ENCODE data around the gene FRMD4A. TPM values are rescaled to one million over a fixed set of nuclear protein-coding genes. Genes with fewer than 3 reads are reported as not detected.

FRMD4A gene
- total and polyA plus RNA-seq, 2 experiments from 2014 or later = 11.9 to 17.5 TPM

DNA sequence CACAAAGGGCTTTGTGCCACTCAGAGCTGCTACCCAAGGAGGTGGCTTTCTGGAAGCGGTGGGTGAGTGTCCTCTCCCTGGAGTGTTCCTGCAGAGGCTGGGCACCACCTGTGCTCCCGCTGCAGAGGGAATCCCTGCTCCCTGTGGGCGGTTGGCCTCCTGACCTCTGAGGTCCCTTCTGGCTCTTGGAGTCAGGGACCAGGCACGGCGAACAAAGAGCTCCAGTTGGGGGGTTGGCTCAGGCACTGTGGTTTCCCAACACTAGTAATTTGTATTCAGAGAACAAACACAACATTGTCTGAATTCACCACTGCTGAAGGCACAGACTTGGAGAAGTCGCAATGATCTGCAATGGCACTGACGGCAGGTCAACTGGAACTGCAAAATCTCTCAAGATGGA is 415.0 kb downstream of the FRMD4A start:
- Histone ChIP-seq H3K36me3 (ENCODE audit: low read depth) (no peaks in the 10 kb centered on the region), H3K9ac (no peak overlapping the region), H3K4me1 (ENCODE audit: insufficient read depth) (peaks cover 8% of the 10 kb centered on the region), H2AFZ (no peak overlapping the region), H3K9me3 (ENCODE audit: low read depth) (no peaks in the 10 kb centered on the region), H3K27me3 (replicated peaks; ENCODE audit: insufficient read depth) (no peaks in the 10 kb centered on the region), H3K27ac (no peak overlapping the region), H3K4me2 (ENCODE audit: unreplicated experiment) (no peak overlapping the region), H3K4me3 (no peak overlapping the region), H3K9me2 (ENCODE audit: insufficient read depth) (no peaks in the 10 kb centered on the region), H3K79me2 (ENCODE audit: insufficient read depth) (no peaks in the 10 kb centered on the region), H4K20me1 (ENCODE audit: insufficient read depth) (no peaks in the 10 kb centered on the region), H3F3A (ENCODE audit: insufficient read depth) (no peaks in the 10 kb centered on the region)
- 92 to 99% methylated on average over 7 of the region's 7 CpGs for WGBS, 2 experiments (ENCODE audit: low coverage in 1 of 2, low lambda C conversion rate in 2 of 2, missing lambda C conversion rate in 2 of 2)
- TF ChIP-seq EZH2 (IDR thresholded peaks at IDR 0.05; ENCODE audit: insufficient read depth, poor library complexity, severe bottlenecking) (no peak), EZH2phosphoT487 (IDR thresholded peaks at IDR 0.05; ENCODE audit: insufficient read depth, low read depth) (no peak)
- no peak for DNase-seq
- in situ Hi-C loops (cut with MboI) = no loop called here

DNA sequence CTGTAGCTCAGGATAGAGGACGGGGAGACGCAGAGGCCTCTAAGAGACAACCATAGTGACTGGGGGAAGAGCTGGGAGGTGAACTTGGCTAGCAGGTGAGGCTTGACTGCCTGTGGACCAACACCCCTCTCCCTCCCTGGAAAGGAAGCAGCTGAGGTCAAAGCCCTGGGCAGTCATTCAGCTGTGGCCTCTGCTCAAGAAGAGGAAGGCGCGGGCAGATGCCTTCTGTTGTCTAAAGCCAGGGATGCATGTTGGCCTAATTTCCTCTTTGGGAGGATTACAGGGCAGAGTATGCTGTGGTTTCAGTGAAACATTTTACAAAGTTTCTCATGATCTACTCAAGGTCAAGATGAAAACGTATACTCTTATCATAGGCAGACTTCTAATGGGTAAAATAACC is 416.8 kb downstream of the FRMD4A start:
- 84 to 85% methylated on average over 5 of the region's 5 CpGs for WGBS, 2 experiments (ENCODE audit: low coverage in 1 of 2, low lambda C conversion rate in 2 of 2, missing lambda C conversion rate in 2 of 2)

GRCh38 chr10:13911821-13912520 is 418.8 kb downstream of the FRMD4A start:
- H3K4me3 ChIP-seq = no peak overlapping the region
- no peaks in the 10 kb centered on the region for H3K27me3 ChIP-seq (replicated peaks; ENCODE audit: insufficient read depth)
- H3K9ac ChIP-seq = no peak overlapping the region
- H3K9me3 ChIP-seq (ENCODE audit: low read depth) = no peaks in the 10 kb centered on the region
- no peak for TF ChIP-seq EZH2phosphoT487 (IDR thresholded peaks at IDR 0.05; ENCODE audit: insufficient read depth, low read depth)
- no peak for TF ChIP-seq EZH2 (IDR thresholded peaks at IDR 0.05; ENCODE audit: insufficient read depth, poor library complexity, severe bottlenecking)
- H3K4me1 ChIP-seq (ENCODE audit: insufficient read depth) = no peaks in the 10 kb centered on the region
- no peaks in the 10 kb centered on the region for H3K79me2 ChIP-seq (ENCODE audit: insufficient read depth)
- WGBS, 2 experiments (ENCODE audit: low coverage in 1 of 2, low lambda C conversion rate in 2 of 2, missing lambda C conversion rate in 2 of 2) = 98 to 100% methylated on average over 2 of the region's 2 CpGs
- H3F3A ChIP-seq (ENCODE audit: insufficient read depth) = no peaks in the 10 kb centered on the region
- no peak overlapping the region for H3K27ac ChIP-seq
- H2AFZ ChIP-seq = no peak overlapping the region
- H3K9me2 ChIP-seq (ENCODE audit: insufficient read depth) = no peaks in the 10 kb centered on the region
- H3K36me3 ChIP-seq (ENCODE audit: low read depth) = no peaks in the 10 kb centered on the region
- H3K4me2 ChIP-seq (ENCODE audit: unreplicated experiment) = no peak overlapping the region
- in situ Hi-C loops (cut with MboI) = no loop called here
- DNase-seq = no peak
- no peaks in the 10 kb centered on the region for H4K20me1 ChIP-seq (ENCODE audit: insufficient read depth)

More for the DNA sequence above, 416.8 kb downstream of the FRMD4A start:
- Histone ChIP-seq H3K27ac (no peak overlapping the region), H3K27me3 (replicated peaks; ENCODE audit: insufficient read depth) (no peaks in the 10 kb centered on the region), H3F3A (ENCODE audit: insufficient read depth) (no peaks in the 10 kb centered on the region), H3K4me1 (ENCODE audit: insufficient read depth) (no peaks in the 10 kb centered on the region), H3K9me3 (ENCODE audit: low read depth) (no peaks in the 10 kb centered on the region), H3K4me3 (no peak overlapping the region), H3K79me2 (ENCODE audit: insufficient read depth) (no peaks in the 10 kb centered on the region), H3K4me2 (ENCODE audit: unreplicated experiment) (no peak overlapping the region), H2AFZ (no peak overlapping the region), H3K9me2 (ENCODE audit: insufficient read depth) (no peaks in the 10 kb centered on the region), H3K9ac (no peak overlapping the region), H3K36me3 (ENCODE audit: low read depth) (no peaks in the 10 kb centered on the region), H4K20me1 (ENCODE audit: insufficient read depth) (no peaks in the 10 kb centered on the region)
- no peak for TF ChIP-seq EZH2 (IDR thresholded peaks at IDR 0.05; ENCODE audit: insufficient read depth, poor library complexity, severe bottlenecking)
- no peak for TF ChIP-seq EZH2phosphoT487 (IDR thresholded peaks at IDR 0.05; ENCODE audit: insufficient read depth, low read depth)
- in situ Hi-C loops (cut with MboI) = no loop called here
- no peak for DNase-seq

DNA sequence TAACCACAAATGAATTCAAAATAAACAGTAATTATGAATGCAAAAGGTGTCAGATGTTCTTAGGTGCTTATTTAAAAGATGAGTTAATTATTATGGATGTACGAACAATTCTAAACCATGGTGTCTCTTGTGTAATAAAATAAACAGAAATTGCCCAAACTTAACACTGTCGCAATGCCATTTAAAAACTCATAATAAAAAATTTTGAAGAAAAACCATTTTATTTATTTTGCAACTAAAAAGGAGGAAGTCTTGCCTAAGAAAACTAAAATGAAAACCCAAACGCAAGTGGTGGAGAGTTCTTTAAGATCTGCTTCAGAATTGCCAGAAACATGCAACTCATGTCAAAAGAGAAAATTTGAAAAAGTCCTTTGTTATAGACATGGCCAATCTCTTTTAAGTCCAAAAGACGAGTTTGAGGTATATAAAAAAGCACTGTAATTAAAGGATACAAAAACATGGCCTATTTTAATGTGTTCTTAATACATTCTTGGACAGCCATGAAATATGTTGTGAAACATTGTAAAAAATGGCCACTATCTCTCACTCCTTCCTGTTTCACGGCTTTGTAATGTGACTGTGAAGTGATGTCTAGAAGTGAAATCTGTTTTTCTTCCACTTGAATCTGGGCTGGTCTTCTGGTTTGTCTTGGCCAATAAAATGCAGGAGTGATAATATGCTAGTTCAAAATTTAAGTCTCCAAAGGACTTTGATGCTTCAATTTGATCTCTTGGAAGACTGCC is 421.0 kb downstream of the FRMD4A start:
- H3K4me2 ChIP-seq (ENCODE audit: unreplicated experiment) = no peak overlapping the region
- no peak for DNase-seq
- H3K9me2 ChIP-seq (ENCODE audit: insufficient read depth) = no peaks in the 10 kb centered on the region
- no peak overlapping the region for H3K9ac ChIP-seq
- no peaks in the 10 kb centered on the region for H3K79me2 ChIP-seq (ENCODE audit: insufficient read depth)
- H3F3A ChIP-seq (ENCODE audit: insufficient read depth) = no peaks in the 10 kb centered on the region
- no peak overlapping the region for H3K27ac ChIP-seq
- no peaks in the 10 kb centered on the region for H4K20me1 ChIP-seq (ENCODE audit: insufficient read depth)
- H3K36me3 ChIP-seq (ENCODE audit: low read depth) = no peaks in the 10 kb centered on the region
- no peak overlapping the region for H3K4me3 ChIP-seq
- TF ChIP-seq EZH2 (IDR thresholded peaks at IDR 0.05; ENCODE audit: insufficient read depth, poor library complexity, severe bottlenecking) = no peak
- TF ChIP-seq EZH2phosphoT487 (IDR thresholded peaks at IDR 0.05; ENCODE audit: insufficient read depth, low read depth) = no peak
- H3K9me3 ChIP-seq (ENCODE audit: low read depth) = no peaks in the 10 kb centered on the region
- no peak overlapping the region for H2AFZ ChIP-seq
- 95 to 97% methylated on average over 5 of the region's 5 CpGs for WGBS, 2 experiments (ENCODE audit: low coverage in 1 of 2, low lambda C conversion rate in 2 of 2, missing lambda C conversion rate in 2 of 2)
- in situ Hi-C loops (cut with MboI) = no loop called here
- no peaks in the 10 kb centered on the region for H3K4me1 ChIP-seq (ENCODE audit: insufficient read depth)
- no peaks in the 10 kb centered on the region for H3K27me3 ChIP-seq (replicated peaks; ENCODE audit: insufficient read depth)
